H1 (cell line): Measurements from ENCODE around the gene TMEM187. TPM values are rescaled to one million over a fixed set of nuclear protein-coding genes. Genes with fewer than 3 reads are reported as not detected.

ENCODE experiments used
- CTCF ChIA-PET: fragments of 300-600 bp; sonication (Branson Sonifier 250); formaldehyde crosslinking; loops from one replicate; lab custom pipeline; 2021; ENCODE audit not compliant: partially characterized antibody; lab: Charles Lee
- POLR2A ChIA-PET: fragments of 300-600 bp; sonication (Branson Sonifier 250); formaldehyde crosslinking; loops from one replicate; lab custom pipeline; 2021; ENCODE audit warnings: inconsistent platforms; ENCODE audit not compliant: partially characterized antibody; lab: Charles Lee
- DNase-seq, 2 experiments: peaks; one replicate each; pipeline versions ENCODE4 v3.0.0 to v3.0.0-alpha.2; 2010 to 2022; ENCODE audit warnings: low spot score in 2 of 2, low read depth in 1 of 2, mixed read lengths in 1 of 2
- FAIRE-seq: peaks from 2 replicates; lab custom pipeline; 2011; peaks lifted over from hg19 to GRCh38; lab: Jason Lieb, UNC
- H2AFZ ChIP-seq: 2 replicates; pipeline ENCODE4 v1.8.1; 2012; ENCODE audit warnings: low read length, inconsistent platforms
- H2AK5ac ChIP-seq: 2 replicates; pipeline ENCODE4 v1.6.1; 2013; ENCODE audit warnings: low read depth, low read length
- H2BK120ac ChIP-seq: replicated peaks from 2 replicates; pipeline ENCODE3; 2013; ENCODE audit warnings: low read depth, low read length, inconsistent platforms
- H2BK12ac ChIP-seq: 2 replicates; pipeline ENCODE4 v1.6.1; 2013; ENCODE audit warnings: low read depth, low read length
- H2BK15ac ChIP-seq: 2 replicates; pipeline ENCODE4 v1.6.1; 2013; ENCODE audit warnings: low read length
- H2BK20ac ChIP-seq: 2 replicates; pipeline ENCODE4 v1.6.1; 2013; ENCODE audit warnings: low read length
- H2BK5ac ChIP-seq: 2 replicates; pipeline ENCODE4 v1.6.1; 2013; ENCODE audit warnings: low read depth, low read length
- H3K14ac ChIP-seq: 2 replicates; pipeline ENCODE4 v1.6.1; 2013; ENCODE audit warnings: inconsistent platforms; ENCODE audit not compliant: insufficient read length
- H3K18ac ChIP-seq: 2 replicates; pipeline ENCODE4 v1.6.1; 2013; ENCODE audit warnings: low read length; ENCODE audit errors: extremely low read depth
- H3K23ac ChIP-seq: 2 replicates; pipeline ENCODE4 v1.6.1; 2013; ENCODE audit warnings: inconsistent platforms; ENCODE audit not compliant: insufficient read length
- H3K23me2 ChIP-seq: 2 replicates; pipeline ENCODE4 v1.6.1; 2013; ENCODE audit warnings: low read depth, low read length
- H3K27ac ChIP-seq: 2 replicates; pipeline ENCODE4 v1.6.1; 2011; ENCODE audit warnings: low read depth, low read length, inconsistent platforms
- H3K27me3 ChIP-seq, 4 experiments: replicated peaks in 1 of 4; 1 replicate in 1 of 4; 2 replicates in 3 of 4; pipeline versions ENCODE4 v1.6.1 to v1.8.1; 2011 to 2013; ENCODE audit warnings: low read length in 3 of 4, mild to moderate bottlenecking in 3 of 4, inconsistent platforms in 2 of 4, mixed read lengths in 2 of 4, moderate library complexity in 1 of 4; ENCODE audit not compliant: control insufficient read depth in 3 of 4, insufficient read depth in 3 of 4; ENCODE audit errors: extremely low read depth in 1 of 4
- H3K36me3 ChIP-seq, 4 experiments: 2 replicates each; pipeline versions ENCODE4 v1.6.1 to v1.8.1; 2011 to 2013; ENCODE audit warnings: mild to moderate bottlenecking in 4 of 4, low read length in 3 of 4, moderate library complexity in 2 of 4, control low read depth in 1 of 4, inconsistent platforms in 1 of 4; ENCODE audit not compliant: insufficient read depth in 4 of 4, control insufficient read depth in 2 of 4
- H3K4ac ChIP-seq: replicated peaks from 2 replicates; pipeline ENCODE3; 2013; ENCODE audit warnings: low read length, low read depth, mixed read lengths, inconsistent platforms; ENCODE audit not compliant: insufficient read length
- H3K4me1 ChIP-seq, 4 experiments: replicated peaks in 1 of 4; 1 replicate in 1 of 4; 2 replicates in 3 of 4; pipeline versions ENCODE4 v1.6.1 to v1.8.1; 2011 to 2013; ENCODE audit warnings: low read length in 3 of 4, inconsistent platforms in 2 of 4, mixed read lengths in 1 of 4; ENCODE audit not compliant: insufficient read depth in 4 of 4, control insufficient read depth in 3 of 4
- H3K4me2 ChIP-seq, 2 experiments: 2 replicates each; pipeline versions ENCODE4 v1.6.1 to v1.8.1; 2011 to 2013; ENCODE audit warnings: low read depth in 2 of 2, low read length in 2 of 2, control low read depth in 1 of 2, inconsistent platforms in 1 of 2, mild to moderate bottlenecking in 1 of 2; ENCODE audit not compliant: insufficient read depth in 1 of 2
- H3K4me3 ChIP-seq, 4 experiments: fragments of 200-600, 300-600 bp in 1 of 4; sonication (generic), shearing (Covaris generic), sonication (Bioruptor Twin) in 1 of 4; 2 replicates each; pipeline versions ENCODE4 v1.5.1 to v1.8.1; 2011 to 2016; ENCODE audit warnings: low read length in 4 of 4, low read depth in 3 of 4, control low read depth in 2 of 4, inconsistent platforms in 2 of 4, mild to moderate bottlenecking in 2 of 4, mixed read lengths in 1 of 4, moderate library complexity in 1 of 4; ENCODE audit not compliant: insufficient read depth in 2 of 4; ENCODE audit errors: extremely low read depth in 1 of 4
- H3K56ac ChIP-seq: replicated peaks from 2 replicates; pipeline ENCODE3; 2013; ENCODE audit warnings: low read depth, mild to moderate bottlenecking, mixed read lengths, low read length, inconsistent platforms; ENCODE audit not compliant: insufficient read length
- H3K79me1 ChIP-seq: 2 replicates; pipeline ENCODE4 v1.6.1; 2013; ENCODE audit warnings: low read depth, low read length, control low read depth
- H3K79me2 ChIP-seq, 2 experiments: 2 replicates each; pipeline versions ENCODE4 v1.6.1 to v1.8.1; 2012 to 2013; ENCODE audit warnings: low read length in 2 of 2, mild to moderate bottlenecking in 2 of 2, inconsistent platforms in 1 of 2; ENCODE audit not compliant: insufficient read depth in 2 of 2, control insufficient read depth in 1 of 2
- H3K9ac ChIP-seq, 4 experiments: replicated peaks in 1 of 4; 1 replicate in 1 of 4; 2 replicates in 3 of 4; pipeline versions ENCODE4 v1.6.1 to v1.8.1; 2011 to 2013; ENCODE audit warnings: low read depth in 3 of 4, low read length in 3 of 4, control low read depth in 2 of 4, mild to moderate bottlenecking in 2 of 4, moderate library complexity in 2 of 4, inconsistent platforms in 1 of 4; ENCODE audit errors: extremely low read depth in 1 of 4
- H3K9me3 ChIP-seq, 2 experiments: 2 replicates each; pipeline versions ENCODE4 v1.6.1 to v1.8.1; 2012 to 2013; ENCODE audit warnings: mild to moderate bottlenecking in 2 of 2, moderate library complexity in 2 of 2, control low read depth in 1 of 2, inconsistent platforms in 1 of 2, low read depth in 1 of 2, low read length in 1 of 2, mixed read lengths in 1 of 2; ENCODE audit not compliant: insufficient read depth in 2 of 2
- H4K20me1 ChIP-seq, 2 experiments: replicated peaks in 1 of 2; 2 replicates each; pipeline versions ENCODE3 to v1.8.1; 2011 to 2013; ENCODE audit warnings: inconsistent platforms in 2 of 2, low read length in 2 of 2, mild to moderate bottlenecking in 1 of 2; ENCODE audit not compliant: insufficient read depth in 2 of 2, control insufficient read depth in 1 of 2
- H4K5ac ChIP-seq: 2 replicates; pipeline ENCODE4 v1.6.1; 2013; ENCODE audit warnings: low read length, low read depth, mixed read lengths, inconsistent platforms; ENCODE audit not compliant: insufficient read length
- H4K8ac ChIP-seq: 2 replicates; pipeline ENCODE4 v1.8.0; 2013; ENCODE audit warnings: mild to moderate bottlenecking, moderate library complexity, low read length, inconsistent platforms; ENCODE audit not compliant: insufficient read depth; ENCODE audit errors: extremely low read depth
- H4K91ac ChIP-seq: replicated peaks from 2 replicates; pipeline ENCODE3; 2013; ENCODE audit warnings: low read length, mixed read lengths, inconsistent platforms; ENCODE audit not compliant: insufficient read length
- BACH1 ChIP-seq: IDR thresholded peaks from 2 replicates; pipeline ENCODE4 v1.6.1; 2012; ENCODE audit warnings: low read length, improper control_type of control experiment
- CHD1 ChIP-seq: IDR thresholded peaks from 2 replicates; pipeline ENCODE4 v1.6.1; 2012; ENCODE audit warnings: low read depth, low read length, improper control_type of control experiment
- CTCF ChIP-seq, 3 experiments: IDR thresholded peaks; 1 replicate in 2 of 3; 2 replicates in 1 of 3; pipeline versions ENCODE4 v1.5.1 to v1.6.1; 2011; ENCODE audit warnings: low read length in 3 of 3, mild to moderate bottlenecking in 3 of 3, inconsistent platforms in 2 of 3, low read depth in 1 of 3, moderate library complexity in 1 of 3; ENCODE audit not compliant: insufficient read depth in 1 of 3; ENCODE audit errors: control extremely low read depth in 1 of 3
- PHF8 ChIP-seq: fragments of 200-600 bp; sonication (generic); conservative IDR thresholded peaks from 2 replicates; pipeline ENCODE4 v1.7.1; 2012; ENCODE audit warnings: low read depth, mild to moderate bottlenecking, inconsistent platforms, low read length, moderate library complexity
- RBBP5 ChIP-seq: IDR thresholded peaks from 2 replicates; pipeline ENCODE4 v1.7.1; 2012; ENCODE audit warnings: low read depth, mild to moderate bottlenecking, inconsistent platforms, low read length, moderate library complexity, borderline replicate concordance
- WGBS, 2 experiments: shearing (Covaris generic) in 1 of 2; methylation state at CpG; one replicate each; pipeline versions ENCODE4 v1.1.6 to v1.1.7; 2013 to 2015; ENCODE audit warnings: low lambda C conversion rate in 2 of 2, mixed read lengths in 2 of 2, inconsistent platforms in 1 of 2, low coverage in 1 of 2, missing lambda C conversion rate in 1 of 2; ENCODE audit not compliant: insufficient replicate concordance in 2 of 2, insufficient coverage in 1 of 2, insufficient read length in 1 of 2; ENCODE audit errors: extremely low coverage in 1 of 2, missing lambda C conversion rate in 1 of 2; 5-methylcytosine and 5-hydroxymethylcytosine counted together
- polyA plus RNA-seq, 7 experiments: library from polyadenylated mRNA; depleted of rRNA in 3 of 7; stranded (reverse) in 5 of 7; unstranded in 2 of 7; fragments of >200 nt in 5 of 7; fragments of 200-250 nt in 2 of 7; gene quantifications; 1 replicate in 5 of 7; 2 replicates in 1 of 7; 4 replicates in 1 of 7; pipeline versions ENCODE4 v1.2.1 to v1.2.3, GENCODE V29; 2011 to 2013; ENCODE audit warnings: missing spikeins in 2 of 7, mixed read lengths in 2 of 7
- total RNA-seq: library from RNA; stranded (reverse); fragmentation: NEBNext Ultra II Directional; extraction: Animal tissue kit (Norgen Biotek cat#: 25700); gene quantifications from 2 replicates; pipeline ENCODE4 v1.2.1, GENCODE V29; 2021

TMEM187 gene
- total and polyA plus RNA-seq, 2 of the 8 experiments (the other 6 are each of a cell fraction or from before 2014, with no cell fraction given) = 5.0 to 14.5 TPM

- Histone ChIP-seq H3K79me1 (no peaks in the 10 kb centered on the region; the same call in 1 of the 2 replicates), H2BK5ac (no peak overlapping the region), H3K4me1 (peaks cover 4 to 21% (median 13%) of the 10 kb centered on the region in 4 experiments), H3K4me3 (peak overlapping the region in 1 of 4 experiments; percentile 97; a peak in 1 of 8 replicates), H4K8ac (no peak overlapping the region), H4K5ac (no peak overlapping the region), H2AFZ (no peak overlapping the region), H4K91ac (no peak overlapping the region), H2BK15ac (no peak overlapping the region), H3K27ac (no peak overlapping the region), H3K9ac (0 out of 7 replicates have a peak overlapping the region, but pooled peaks of 1 of the 4 experiments have one; percentile 22), H3K4me2 (peak overlapping the region; percentile 33 to 66), H3K18ac (no peak overlapping the region), H4K20me1 (peaks cover 18 to 30% of the 10 kb centered on the region in 2 experiments), H3K56ac (no peak overlapping the region), H2BK12ac (no peak overlapping the region), H3K4ac (no peak overlapping the region), H3K23me2 (peaks cover 4% of the 10 kb centered on the region; the same call in 1 of the 2 replicates), H3K36me3 (peaks cover 0 to 10% (median 3%) of the 10 kb centered on the region in 4 experiments; a peak in 5 of 8 replicates), H3K79me2 (peaks cover 44 to 78% of the 10 kb centered on the region in 2 experiments), H3K23ac (no peak overlapping the region), H2BK120ac (no peak overlapping the region), H2BK20ac (no peak overlapping the region), H3K14ac (no peak overlapping the region), H3K27me3 (no peaks in the 10 kb centered on the region), H3K9me3 (no peaks in the 10 kb centered on the region), H2AK5ac (no peak overlapping the region)
- no peak for FAIRE-seq
- WGBS, 2 experiments = 76% methylated on average over 13 of the region's 16 CpGs; no CpG with 5 or more reads in 1 of the 2 experiments
- TF ChIP-seq CHD1 (no peak), BACH1 (no peak), CTCF (IDR thresholded peaks at IDR 0.05; ENCODE audit: control extremely low read depth in 1 of 3, insufficient read depth in 1 of 3, low read depth in 1 of 3, low read length in 3 of 3) (no peak), RBBP5 (no peak), PHF8 (no peak)
- DNase-seq = no peak
- ChIA-PET POLR2A (interaction anchor here (1.1 to 4.0 kb wide), 16 partner anchors 10 to 190 kb away, joined by 3 to 26 read pairs (median 4); partner anchors contain the start of genes ARHGAP4, IDH3G, NAA10 and SSR4), CTCF (interaction anchor here (0.9 to 11.2 kb wide), 7 partner anchors 10 to 55 kb away, joined by 3 to 102 read pairs (median 3); partner anchors contain the start of gene RENBP)
Observed at GRCh38 chrX:153967536-153968224, 4.9 kb upstream of the TMEM187 start.
